GM12878 (cell line): ENCODE results near the gene DOCK1. TPM values are rescaled to one million over a fixed set of nuclear protein-coding genes. Genes with fewer than 3 reads are reported as not detected.

ENCODE experiments used
- ATAC-seq: fragments of 200-7000 bp; cut with Tn5 transposase; 3 replicates; pipeline ENCODE4 v1.9.1; 2020; ENCODE audit warnings: mild to moderate bottlenecking, moderate library complexity
- BruUV-seq: library from RNA; stranded (reverse); fragments of 400-500 nt; replicated peaks from 2 replicates; lab custom pipeline; 2021; lab: Mats Ljungman, UMichigan
- CTCF ChIA-PET: fragments of 300-600 bp; sonication (Branson Sonifier 250); formaldehyde crosslinking; extraction: SDS; loops from one replicate; lab custom pipeline; 2021; ENCODE audit warnings: inconsistent platforms; lab: Yijun Ruan, JAX
- POLR2A ChIA-PET: fragments of 350-600 bp; formaldehyde crosslinking; extraction: SDS; loops from one replicate; lab custom pipeline; 2021; ENCODE audit warnings: inconsistent platforms; lab: Charles Lee
- RAD21 ChIA-PET: fragments of 300-600 bp; sonication (Branson Sonifier 250); formaldehyde crosslinking; loops from one replicate; lab custom pipeline; 2023; ENCODE audit warnings: antibody characterized with exemption; ENCODE audit not compliant: unreplicated experiment; lab: Charles Lee
- SMC1A ChIA-PET: fragments of 300-600 bp; sonication (Branson Sonifier 250); formaldehyde crosslinking; loops from one replicate; lab custom pipeline; 2023; ENCODE audit not compliant: unreplicated experiment, uncharacterized antibody; lab: Charles Lee
- DNase-seq: peaks from one replicate; pipeline ENCODE4 v3.0.0-alpha.2; 2011; ENCODE audit warnings: low read depth, low spot score
- FAIRE-seq: peaks from 3 replicates; lab custom pipeline; 2011; peaks lifted over from hg19 to GRCh38; lab: Jason Lieb, UNC
- H2AFZ ChIP-seq: 2 replicates; pipeline ENCODE4 v1.6.0; 2011; ENCODE audit warnings: low read depth, low read length, control low read depth; ENCODE audit not compliant: control insufficient read depth
- H3K27ac ChIP-seq: 2 replicates; pipeline ENCODE4 v1.5.1; 2011; ENCODE audit warnings: control low read depth; ENCODE audit not compliant: control insufficient read depth, insufficient read depth
- H3K27me3 ChIP-seq, 2 experiments: replicated peaks in 1 of 2; 2 replicates each; pipeline versions ENCODE4 v1.6.0 to v1.6.1; 2011; ENCODE audit warnings: low read length in 1 of 2; ENCODE audit not compliant: control insufficient read depth in 2 of 2, insufficient read depth in 2 of 2
- H3K36me3 ChIP-seq, 2 experiments: 2 replicates each; pipeline ENCODE4 v1.5.1; 2011; ENCODE audit warnings: low read length in 1 of 2; ENCODE audit not compliant: control insufficient read depth in 2 of 2, insufficient read depth in 2 of 2
- H3K4me1 ChIP-seq: 2 replicates; pipeline ENCODE4 v1.6.1; 2011; ENCODE audit warnings: mild to moderate bottlenecking, low read length, moderate library complexity, mixed read lengths; ENCODE audit not compliant: control insufficient read depth, insufficient read depth
- H3K4me2 ChIP-seq: 2 replicates; pipeline ENCODE4 v1.6.0; 2011; ENCODE audit warnings: control low read depth; ENCODE audit not compliant: control insufficient read depth, insufficient read depth
- H3K4me3 ChIP-seq: fragments of 200-600 bp; sonication (generic); 2 replicates; pipeline ENCODE4 v1.5.1; 2016
- H3K79me2 ChIP-seq: 2 replicates; pipeline ENCODE4 v1.6.0; 2011; ENCODE audit warnings: low read length; ENCODE audit not compliant: control insufficient read depth, insufficient read depth
- H3K9ac ChIP-seq: 2 replicates; pipeline ENCODE4 v1.8.0; 2011; ENCODE audit warnings: low read length, control low read depth, mixed read lengths; ENCODE audit not compliant: control insufficient read depth, insufficient read depth
- H3K9me3 ChIP-seq: replicated peaks from 3 replicates; pipeline ENCODE4 v1.5.1; 2011; ENCODE audit warnings: mild to moderate bottlenecking, low read length; ENCODE audit not compliant: control insufficient read depth, insufficient read depth
- H4K20me1 ChIP-seq: 2 replicates; pipeline ENCODE4 v1.6.0; 2011; ENCODE audit not compliant: control insufficient read depth, insufficient read depth
- ATF2 ChIP-seq: IDR thresholded peaks from 2 replicates; pipeline ENCODE4 v1.6.1; 2012; ENCODE audit warnings: low read length, inconsistent platforms
- BRCA1 ChIP-seq: IDR thresholded peaks from 2 replicates; pipeline ENCODE4 v1.6.1; 2011; ENCODE audit warnings: low read depth, low read length, improper control_type of control experiment
- CEBPB ChIP-seq, 2 experiments: fragments of 150-350 bp in 1 of 2; IDR thresholded peaks; 2 replicates each; pipeline ENCODE4 v1.6.1; 2012 to 2014; ENCODE audit warnings: low read depth in 2 of 2, low read length in 2 of 2, borderline replicate concordance in 1 of 2, inconsistent platforms in 1 of 2
- FOXM1 ChIP-seq: IDR thresholded peaks from 2 replicates; pipeline ENCODE4 v1.6.1; 2012; ENCODE audit warnings: low read depth, mild to moderate bottlenecking, inconsistent platforms, low read length, moderate library complexity
- HDAC6 ChIP-seq: fragments of 200-600 bp; sonication (generic); IDR thresholded peaks from one replicate; pipeline ENCODE4 v1.8.0; 2017; ENCODE audit warnings: antibody characterized with exemption; ENCODE audit not compliant: unreplicated experiment
- IRF4 ChIP-seq: IDR thresholded peaks from 2 replicates; pipeline ENCODE4 v1.6.1; 2011; ENCODE audit warnings: low read depth, low read length
- KLF5 ChIP-seq: fragments of 450-650 bp; IDR thresholded peaks from 2 replicates; pipeline ENCODE4 v1.6.1; 2014; ENCODE audit warnings: mild to moderate bottlenecking; ENCODE audit not compliant: partially characterized antibody
- NFYA ChIP-seq: IDR thresholded peaks from 2 replicates; pipeline ENCODE4 v1.6.1; 2011; ENCODE audit warnings: low read depth, mild to moderate bottlenecking, low read length, improper control_type of control experiment, borderline replicate concordance
- SIN3A ChIP-seq: IDR thresholded peaks from 2 replicates; pipeline ENCODE4 v1.6.1; 2012; ENCODE audit warnings: low read depth, low read length, improper control_type of control experiment
- SIX5 ChIP-seq: IDR thresholded peaks from 2 replicates; pipeline ENCODE4 v1.6.1; 2011; ENCODE audit warnings: mild to moderate bottlenecking, low read depth, low read length, moderate library complexity; ENCODE audit not compliant: severe bottlenecking
- SUZ12 ChIP-seq: fragments of 200-600 bp; sonication (generic); IDR thresholded peaks from one replicate; pipeline ENCODE4 v1.6.1; 2018; ENCODE audit warnings: antibody characterized with exemption, mild to moderate bottlenecking; ENCODE audit not compliant: unreplicated experiment
- TARDBP ChIP-seq: IDR thresholded peaks from 2 replicates; pipeline ENCODE4 v1.6.1; 2016; ENCODE audit warnings: borderline replicate concordance
- YBX1 ChIP-seq: fragments of 450-650 bp; IDR thresholded peaks from 2 replicates; pipeline ENCODE4 v1.6.1; 2016; ENCODE audit warnings: antibody characterized with exemption
- ZBED1 ChIP-seq: IDR thresholded peaks from 2 replicates; pipeline ENCODE4 v1.6.1; 2016; ENCODE audit warnings: borderline replicate concordance
- ZBTB33 ChIP-seq: fragments of 450-650 bp; IDR thresholded peaks from 2 replicates; pipeline ENCODE4 v1.6.1; 2017; ENCODE audit warnings: mild to moderate bottlenecking
- WGBS: methylation state at CpG from one replicate; pipeline ENCODE4 v1.1.6; 2016; ENCODE audit warnings: low lambda C conversion rate; ENCODE audit not compliant: insufficient replicate concordance, insufficient coverage; ENCODE audit errors: missing lambda C conversion rate; 5-methylcytosine and 5-hydroxymethylcytosine counted together
- in situ Hi-C: fragments of 300-500 bp; cut with MboI; formaldehyde crosslinking; loops from 9 replicates; pipeline ENCODE4 v1.14.3; 2018; ENCODE audit warnings: mixed read lengths
- intact Hi-C: fragments of 100-400 bp; cut with micrococcal nuclease; formaldehyde crosslinking; loops from one replicate; pipeline ENCODE4 v1.14.2; 2022; ENCODE audit not compliant: unreplicated experiment
- polyA plus RNA-seq, 11 experiments: library from polyadenylated mRNA; depleted of rRNA in 4 of 11; unstranded in 6 of 11; stranded (reverse) in 5 of 11; fragments of >200 nt; fragmentation: Nextera tagmentation in 4 of 11; fragmentation: Illumina TruSeq in 1 of 11; extraction: Ambion mirVana in 4 of 11; extraction: Trizol in 1 of 11; gene quantifications; 1 replicate in 1 of 11; 2 replicates in 10 of 11; pipeline versions ENCODE4 v1.2.1 to v1.2.3, GENCODE V29; 2011 to 2016; ENCODE audit warnings: inconsistent platforms in 2 of 11, missing spikeins in 2 of 11, low read depth in 1 of 11
- total RNA-seq, 4 experiments: library from RNA; depleted of rRNA in 3 of 4; stranded (reverse); fragments of >200 nt in 3 of 4; fragmentation: Illumina TruSeq in 1 of 4; extraction: Trizol in 1 of 4; gene quantifications; 2 replicates each; pipeline versions ENCODE4 v1.2.1 to v1.2.3, GENCODE V29; 2013 to 2021

DOCK1 gene
- total and polyA plus RNA-seq, 10 of the 15 experiments (the other 5 are each of a cell fraction or from before 2014, with no cell fraction given), result 0.05 to 0.18 TPM; not detected in 8

GRCh38 chr10:127299956-127300689, 394.9 kb downstream of the DOCK1 start:
- FAIRE-seq (no peak), DNase-seq (no peak), ATAC-seq (no peak)
- CTCF ChIA-PET, result no interaction called here
- Histone ChIP-seq H3K27ac (no peak overlapping the region), H3K36me3 (no peaks in the 10 kb centered on the region), H3K79me2 (no peaks in the 10 kb centered on the region), H3K4me1 (no peaks in the 10 kb centered on the region), H3K4me2 (no peak overlapping the region), H3K27me3 (no peaks in the 10 kb centered on the region), H3K9me3 (no peaks in the 10 kb centered on the region; the same call in 2 of the 3 replicates), H2AFZ (no peak overlapping the region), H4K20me1 (no peaks in the 10 kb centered on the region), H3K4me3 (no peak overlapping the region), H3K9ac (no peak overlapping the region)
- no TSS peak for BruUV-seq
- SMC1A ChIA-PET, result no interaction called here
- 31% methylated on average over 13 of the region's 13 CpGs for WGBS
- RAD21 ChIA-PET, result no interaction called here
- intact Hi-C loops, result no loop called here
- in situ Hi-C loops, result no loop called here
- no peak for TF ChIP-seq SUZ12
- TF ChIP-seq ATF2, result no peak
- TF ChIP-seq FOXM1, result no peak
- TF ChIP-seq IRF4, result no peak
- TF ChIP-seq SIX5, result no peak
- TF ChIP-seq ZBED1, result no peak
- no peak for TF ChIP-seq CEBPB (IDR thresholded peaks at IDR 0.05; ENCODE audit: borderline replicate concordance in 1 of 2, low read depth in 2 of 2, low read length in 2 of 2)
- no peak for TF ChIP-seq YBX1
- no peak for TF ChIP-seq KLF5
- no peak for TF ChIP-seq ZBTB33
- no peak for TF ChIP-seq NFYA
- TF ChIP-seq SIN3A, result no peak
- TF ChIP-seq TARDBP, result no peak
- no peak for TF ChIP-seq BRCA1
- TF ChIP-seq HDAC6, result no peak
- POLR2A ChIA-PET, result no interaction called here
